HG02623 (cell line): ENCODE measurements around the gene SFT2D3.

Experiments
- ATAC-seq: cut with Tn5 transposase; IDR thresholded peaks from one replicate; pipeline ENCODE4 v1.9.1; 2021; ENCODE audit warnings: moderate library complexity; ENCODE audit not compliant: unreplicated experiment

SFT2D3 gene

GRCh38 chr2:127664065-127664894, 37.0 kb upstream of the SFT2D3 start:
- no peak for ATAC-seq

DNA sequence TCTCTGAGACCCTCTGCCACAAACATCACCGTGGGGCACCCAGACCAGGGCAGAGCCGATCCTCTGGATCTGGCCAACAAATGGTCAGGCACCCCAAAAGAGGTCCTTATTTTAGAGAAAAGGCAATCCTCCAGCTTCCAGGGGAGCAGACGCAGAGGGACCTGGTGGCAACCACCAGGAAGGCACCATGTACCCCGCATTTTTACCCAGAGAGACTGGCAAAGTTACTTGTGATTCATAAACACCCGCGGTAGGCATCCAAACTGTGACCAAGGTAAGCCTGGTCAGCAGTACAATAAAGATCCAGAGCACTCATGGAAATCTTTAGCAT, 36.4 kb upstream of the SFT2D3 start:
- ATAC-seq, result no peak

- ATAC-seq, result no peak
Measured at GRCh38 chr2:127665267-127665893, 35.9 kb upstream of the SFT2D3 start.

DNA sequence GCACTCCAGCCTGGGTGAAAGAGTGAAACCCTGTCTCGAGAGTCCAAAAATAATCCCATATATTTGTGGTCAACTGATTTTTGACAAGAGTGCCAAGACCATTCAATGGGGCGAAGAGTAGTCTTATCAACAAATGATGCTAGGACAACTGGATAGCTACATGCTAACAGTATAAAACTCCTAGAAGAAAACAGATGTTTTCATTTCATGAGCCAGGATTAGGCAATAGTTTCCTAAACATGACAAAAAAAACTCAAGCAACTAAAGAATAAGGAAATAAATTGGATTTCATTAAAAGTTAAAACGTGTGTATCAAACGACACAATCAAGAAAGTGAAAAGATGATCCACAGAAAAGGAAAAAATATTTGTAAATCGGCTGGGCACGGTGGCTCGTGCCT, 32.2 kb upstream of the SFT2D3 start:
- ATAC-seq, result no peak

DNA sequence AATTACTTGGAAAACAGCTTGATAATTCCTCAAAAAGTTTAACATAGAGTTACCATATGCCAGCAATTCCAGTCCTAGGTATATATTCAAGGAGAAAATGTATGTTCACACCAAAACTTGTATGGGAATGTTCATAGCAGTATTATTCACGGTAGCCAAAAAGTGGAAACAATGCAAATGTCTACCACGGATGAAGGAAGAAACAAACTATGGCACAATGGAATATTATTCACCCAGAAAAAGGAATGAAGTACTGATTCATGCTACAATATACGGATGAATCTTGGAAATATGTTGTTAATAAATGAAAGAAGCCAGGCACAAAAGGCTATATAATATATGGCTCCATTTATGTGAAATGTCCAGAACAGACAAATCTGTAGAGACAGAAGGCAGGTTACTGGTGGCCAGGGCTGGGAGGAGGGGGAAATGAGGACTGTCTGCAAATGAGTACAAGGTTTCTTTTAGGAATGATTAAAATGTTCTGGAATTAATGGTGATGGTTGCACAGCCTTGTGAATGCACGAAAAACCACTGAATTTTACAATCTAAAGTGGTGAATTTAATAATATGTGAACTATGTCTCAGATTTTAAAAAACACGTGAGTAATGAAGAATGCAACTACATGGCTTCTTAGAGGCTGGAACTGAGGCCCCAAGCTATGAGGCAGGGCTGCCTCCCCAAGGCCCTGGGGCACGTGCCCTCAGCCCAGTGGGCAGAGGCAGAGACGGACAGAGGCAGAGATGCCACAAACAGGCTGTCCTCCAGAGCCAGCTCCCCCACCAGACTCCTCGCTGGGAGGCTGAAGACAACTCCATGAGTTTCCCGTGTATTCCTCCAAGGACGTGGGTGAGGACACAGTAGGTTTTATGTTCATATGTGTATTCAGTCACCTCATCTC, 31.0 kb upstream of the SFT2D3 start:
- no peak for ATAC-seq

- ATAC-seq, result no peak
Measured at GRCh38 chr2:127670957-127671290, 30.4 kb upstream of the SFT2D3 start.

DNA sequence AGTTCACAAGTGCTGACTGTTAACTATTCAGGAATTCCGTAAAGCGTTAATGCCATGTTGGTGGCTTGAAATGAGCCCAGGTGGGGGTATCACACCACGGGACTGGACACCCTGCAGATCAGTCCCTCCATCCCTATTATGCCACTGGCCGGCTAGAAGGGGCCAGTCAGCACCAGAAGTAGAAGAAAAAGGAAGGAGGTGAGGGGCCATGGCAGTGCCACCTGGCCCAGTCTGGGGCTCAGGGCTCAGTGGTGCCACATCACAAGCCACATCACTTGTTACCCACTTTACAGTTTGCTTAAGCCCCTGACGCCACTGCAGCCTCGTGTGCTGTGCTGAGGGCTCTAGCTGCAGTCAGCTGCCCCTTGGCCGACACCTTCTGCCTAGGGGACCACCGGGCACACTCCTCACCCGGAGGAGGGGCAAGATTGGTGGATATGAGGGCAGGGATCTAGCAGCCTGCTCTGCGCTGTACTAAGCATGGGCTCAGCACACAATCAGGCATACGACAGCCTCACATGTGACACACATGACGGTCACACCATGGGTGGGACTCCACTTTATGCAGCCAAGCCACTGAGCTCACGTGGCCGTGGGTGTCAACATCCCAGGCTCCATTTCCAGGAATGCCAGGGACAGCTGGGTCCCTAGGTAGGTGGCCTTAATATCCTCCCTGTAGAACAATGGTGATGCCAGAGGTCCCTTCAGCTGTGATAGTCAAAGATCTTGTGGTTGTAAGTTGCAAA, 29.6 kb upstream of the SFT2D3 start:
- ATAC-seq, result no peak

DNA sequence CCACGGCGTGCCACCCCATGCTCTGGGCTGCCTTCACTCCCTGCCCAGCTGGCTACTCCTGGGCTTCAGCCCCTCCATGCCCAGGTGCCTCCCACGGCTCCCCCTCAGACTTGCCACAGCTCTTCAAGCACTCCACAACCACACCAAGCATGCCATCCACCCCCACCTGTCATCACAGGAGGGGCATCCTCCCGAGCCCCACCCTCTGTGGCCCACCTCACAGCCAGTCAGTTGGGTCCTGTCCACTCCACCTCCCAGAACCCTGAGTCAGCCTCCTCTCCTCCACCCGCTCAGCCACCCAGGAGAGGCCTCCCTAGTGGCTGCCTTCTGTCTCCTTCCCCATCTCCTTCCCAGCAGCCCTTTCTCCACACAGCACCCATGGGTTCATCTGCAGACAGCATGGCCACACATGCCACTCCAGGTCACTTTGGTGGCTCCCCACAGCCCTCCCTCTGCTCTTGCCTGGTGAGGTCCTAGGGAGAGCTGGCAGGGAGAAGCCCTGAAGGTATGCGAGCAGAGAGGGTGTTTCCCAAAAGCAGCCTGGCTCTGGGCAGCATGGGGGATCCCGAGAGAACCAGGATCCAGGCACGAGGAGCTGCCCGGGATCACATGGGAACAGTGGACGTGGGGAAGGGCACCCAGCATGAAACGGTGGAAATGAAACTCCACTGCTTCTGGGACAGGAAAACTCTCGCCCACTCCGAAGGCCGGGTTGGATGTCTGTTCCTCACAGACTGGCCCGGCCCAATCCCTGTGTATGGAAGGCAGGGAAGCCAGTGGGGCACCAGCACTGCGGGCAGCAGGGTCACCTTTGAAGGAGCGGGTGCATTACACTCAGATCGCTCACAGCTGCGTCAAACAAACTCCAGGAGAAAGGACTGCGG, 28.7 kb upstream of the SFT2D3 start:
- ATAC-seq, result no peak

GRCh38 chr2:127673291-127674069, 27.8 kb upstream of the SFT2D3 start:
- no peak for ATAC-seq

DNA sequence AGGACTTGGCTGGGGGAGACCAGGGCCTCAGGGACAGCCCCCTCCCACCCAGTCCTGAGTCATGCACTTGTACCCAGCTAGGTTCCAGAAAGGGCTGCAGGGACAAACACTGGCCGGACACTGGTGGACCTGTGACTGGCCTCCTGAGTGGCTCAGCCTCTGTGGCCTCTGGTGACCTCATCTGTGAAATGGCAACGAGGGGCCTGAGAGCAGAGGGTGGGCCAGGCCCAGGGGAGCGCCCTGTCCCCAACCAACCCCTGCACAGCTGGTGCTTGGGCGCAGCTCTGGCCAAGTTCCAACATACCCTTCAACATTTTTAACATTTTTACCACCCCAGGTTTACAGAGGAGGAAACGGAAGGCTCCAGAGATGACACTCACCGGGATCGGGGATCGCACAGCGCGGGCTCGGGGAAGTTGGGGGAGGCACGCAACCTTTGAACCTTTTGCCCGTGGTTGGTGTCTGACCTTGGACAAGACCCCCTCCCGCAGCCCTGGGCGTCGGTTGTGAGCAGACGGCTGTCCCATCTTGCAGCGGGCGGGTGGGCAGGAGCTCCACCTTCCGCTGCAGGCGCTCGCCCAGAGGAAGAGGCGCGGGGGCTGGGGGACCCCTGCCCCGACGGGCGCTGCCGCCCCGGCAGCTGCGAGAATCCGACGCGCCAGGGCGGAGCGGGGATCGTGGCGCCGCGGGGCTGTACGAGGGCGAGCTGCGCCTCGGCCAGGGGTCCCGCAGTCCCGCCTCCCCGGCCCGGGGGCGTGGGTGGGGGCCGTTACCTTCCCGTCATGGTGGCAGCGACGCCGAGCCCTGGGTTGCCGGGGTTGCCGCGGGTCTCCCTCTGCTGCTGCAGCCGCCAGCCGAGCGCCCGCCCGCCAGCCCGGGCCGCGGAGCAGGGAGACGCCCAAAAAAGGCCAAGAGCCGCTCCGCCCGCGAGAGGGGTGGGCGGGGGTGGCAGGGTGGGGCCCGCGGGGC, 26.8 kb upstream of the SFT2D3 start:
- ATAC-seq, result no peak

- no peak for ATAC-seq
Measured at GRCh38 chr2:127675331-127676261, 25.7 kb upstream of the SFT2D3 start, which contains the start of gene LIMS2. Gene LIMS2, minus strand, starts transcription at chr2:127675530. Its CDS starts 506 bp downstream, at chr2:127675024.

- ATAC-seq, result no peak
Measured at GRCh38 chr2:127676906-127677305, 24.4 kb upstream of the SFT2D3 start.

DNA sequence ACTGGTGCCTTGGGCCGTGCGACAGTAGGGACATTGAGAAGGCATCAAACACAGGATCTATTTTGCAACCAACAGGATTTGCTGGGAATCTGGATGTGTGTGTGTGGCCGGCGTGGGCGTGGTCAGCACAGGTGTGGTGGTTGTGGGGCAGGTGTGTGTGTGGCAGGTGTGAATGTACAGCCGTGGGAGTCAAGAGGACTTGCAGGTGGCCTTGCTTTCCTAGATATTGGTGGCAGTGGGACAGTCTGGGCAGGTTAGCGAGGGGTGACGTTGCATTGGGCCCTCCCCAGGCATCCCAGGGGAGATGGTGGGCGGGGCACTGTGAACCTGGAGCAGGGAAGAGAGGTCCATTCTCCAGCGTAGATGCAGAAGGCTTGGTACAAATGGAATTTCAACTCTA, 22.8 kb upstream of the SFT2D3 start:
- no peak for ATAC-seq

DNA sequence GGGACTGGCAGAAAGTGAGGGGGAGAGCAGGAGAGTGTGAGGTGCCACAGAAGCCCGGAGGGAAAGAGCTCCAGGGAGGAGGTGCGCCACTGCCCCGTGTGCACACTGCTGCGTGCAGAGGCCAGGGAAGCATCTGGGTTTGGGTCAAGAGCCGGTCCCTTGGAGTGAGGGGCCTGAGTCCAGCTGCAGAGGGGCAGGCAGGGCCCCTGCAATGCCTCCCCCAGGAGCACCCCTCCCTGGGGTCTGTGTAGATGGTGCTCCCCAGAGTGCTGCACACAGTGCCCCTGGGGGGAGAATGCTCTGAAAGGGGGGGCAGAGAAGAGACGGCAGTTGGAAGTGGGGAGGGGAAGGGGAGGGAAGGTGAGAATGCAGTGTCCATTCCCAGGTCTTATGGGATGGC, 22.3 kb upstream of the SFT2D3 start:
- no peak for ATAC-seq

GRCh38 chr2:127679680-127680361, 21.5 kb upstream of the SFT2D3 start:
- no peak for ATAC-seq

GRCh38 chr2:127680706-127681287, 20.5 kb upstream of the SFT2D3 start:
- ATAC-seq, result no peak
